Spinal cord (tissue), 10 donors: ENCODE measurements around the gene RAET1E. TPM values are rescaled to one million over a fixed set of nuclear protein-coding genes. Genes with fewer than 3 reads are reported as not detected.
"Not testable (repeated sequence)": the region's sequence is repeated elsewhere in the genome, so short reads cannot be mapped to it uniquely, and the experiment has no call there.

Experiments
- DNase-seq, 6 donors: peaks; one replicate each; pipeline versions ENCODE4 v3.0.0 to v3.0.0-alpha.2; 2013 to 2015; ENCODE audit warnings: low spot score in 6 of 6, low read depth in 4 of 6
- H3K27ac ChIP-seq: one replicate; pipeline ENCODE4 v1.5.1; 2013; ENCODE audit warnings: low read depth, low read length, control low read depth
- H3K27me3 ChIP-seq: one replicate; pipeline ENCODE4 v1.6.1; 2013; ENCODE audit warnings: low read length; ENCODE audit not compliant: control insufficient read depth, insufficient read depth
- H3K36me3 ChIP-seq: one replicate; pipeline ENCODE4 v1.6.1; 2013; ENCODE audit warnings: low read length; ENCODE audit not compliant: control insufficient read depth, insufficient read depth
- H3K4me1 ChIP-seq: one replicate; pipeline ENCODE4 v1.6.1; 2013; ENCODE audit warnings: low read length; ENCODE audit not compliant: control insufficient read depth, insufficient read depth
- H3K4me3 ChIP-seq: one replicate; pipeline ENCODE4 v1.5.1; 2013; ENCODE audit warnings: low read depth, low read length, control low read depth
- H3K9me3 ChIP-seq: one replicate; pipeline ENCODE4 v1.6.1; 2013; ENCODE audit warnings: low read length; ENCODE audit not compliant: control insufficient read depth, insufficient read depth
- WGBS: methylation state at CpG from one replicate; pipeline ENCODE4 v1.1.5; 2013; ENCODE audit warnings: missing lambda C conversion rate; ENCODE audit not compliant: insufficient coverage; 5-methylcytosine and 5-hydroxymethylcytosine counted together
- polyA plus RNA-seq, 2 donors: library from polyadenylated mRNA; unstranded; fragments of 120-200 nt; gene quantifications; one replicate each; pipeline ENCODE4 v1.2.1, GENCODE V29; 2013; ENCODE audit not compliant: insufficient read length in 2 of 2
- total RNA-seq, 2 donors: library from RNA; depleted of rRNA in 1 of 2; stranded (reverse); fragments of 120-200 nt in 1 of 2; fragments of >200 nt in 1 of 2; gene quantifications; one replicate each; pipeline versions ENCODE4 v1.2.3 to v1.2.4, GENCODE V29; 2013 to 2014
- donor health status: healthy.

RAET1E gene
- total and polyA plus RNA-seq, 4 donors: 0.32 to 1.0 TPM; not detected in 2

GRCh38 chr6:149848343-149848742 lies 49.6 kb downstream of the RAET1E start:
- H3K9me3 ChIP-seq, H3K4me1 ChIP-seq, DNase-seq, H3K27ac ChIP-seq, H3K27me3 ChIP-seq, H3K4me3 ChIP-seq: not testable (repeated sequence)
- no CpG with 5 or more reads among the region's 4 CpGs for WGBS
- peaks cover 12% of the 10 kb centered on the region for H3K36me3 ChIP-seq

Other genes starting within 250 kb of the RAET1E start
- gene KATNA1, start 249.4 kb downstream of the RAET1E start, total RNA-seq: 10 to 100 TPM; 18.3 to 25.0 TPM
- gene KATNA1, start 249.4 kb downstream of the RAET1E start, polyA plus RNA-seq: 10 to 100 TPM; 14.6 to 15.0 TPM
- 10 to 100 TPM; 29.3 to 35.9 TPM for gene LATS1, start 180.0 kb downstream of the RAET1E start, total RNA-seq
- gene LATS1, start 180.0 kb downstream of the RAET1E start, polyA plus RNA-seq: 10 to 100 TPM; 18.6 to 22.0 TPM
- gene NUP43, start 151.6 kb downstream of the RAET1E start, total RNA-seq: 10 to 100 TPM; 23.4 to 28.1 TPM
- gene NUP43, start 151.6 kb downstream of the RAET1E start, polyA plus RNA-seq: 10 to 100 TPM; 29.4 to 34.2 TPM
- gene PCMT1, start 148.4 kb downstream of the RAET1E start, total RNA-seq: 100 to 1,000 TPM in 1 of 2 donors, 10 to 100 TPM in 1; 84.4 to 173 TPM
- 100 to 1,000 TPM; 154 to 164 TPM for gene PCMT1, start 148.4 kb downstream of the RAET1E start, polyA plus RNA-seq
- gene LRP11, start 33.8 kb downstream of the RAET1E start, total RNA-seq: 10 to 100 TPM; 18.0 to 31.3 TPM
- 10 to 100 TPM; 36.5 to 39.3 TPM for gene LRP11, start 33.8 kb downstream of the RAET1E start, polyA plus RNA-seq
- gene RAET1G, start 25.0 kb upstream of the RAET1E start, total RNA-seq: not detected
- 1 to 10 TPM in 1 of 2 donors, under 1 TPM in 1; 0.70 to 1.7 TPM for gene RAET1G, start 25.0 kb upstream of the RAET1E start, polyA plus RNA-seq
- under 1 TPM; 0.55 to 0.89 TPM for gene ULBP2, start 43.9 kb upstream of the RAET1E start, total RNA-seq
- gene ULBP2, start 43.9 kb upstream of the RAET1E start, polyA plus RNA-seq: 1 to 10 TPM; 1.7 to 1.9 TPM
- gene ULBP1, start 65.8 kb upstream of the RAET1E start, total RNA-seq: under 1 TPM; 0.17 to 0.20 TPM
- gene ULBP1, start 65.8 kb upstream of the RAET1E start, polyA plus RNA-seq: 1 to 10 TPM in 1 of 2 donors, under 1 TPM in 1; 0.79 to 1.3 TPM
- gene RAET1L, start 127.4 kb upstream of the RAET1E start, total RNA-seq: not detected
- gene RAET1L, start 127.4 kb upstream of the RAET1E start, polyA plus RNA-seq: not detected
- 1 to 10 TPM; 5.2 to 5.6 TPM for gene ULBP3, start 171.0 kb upstream of the RAET1E start, total RNA-seq
- gene ULBP3, start 171.0 kb upstream of the RAET1E start, polyA plus RNA-seq: 1 to 10 TPM; 5.6 to 6.9 TPM
- 10 to 100 TPM in 1 of 2 donors, 1 to 10 TPM in 1; 7.8 to 19.4 TPM for gene PPP1R14C, start 244.9 kb upstream of the RAET1E start, total RNA-seq
- gene PPP1R14C, start 244.9 kb upstream of the RAET1E start, polyA plus RNA-seq: 10 to 100 TPM; 33.4 to 42.3 TPM